HG02885 (cell line): ENCODE data around the gene ARFGAP2.

Source experiments
- ATAC-seq: cut with Tn5 transposase; IDR thresholded peaks from one replicate; pipeline ENCODE4 v1.9.1; 2021; ENCODE audit warnings: mild to moderate bottlenecking; ENCODE audit not compliant: unreplicated experiment, poor library complexity

Gene ARFGAP2

DNA sequence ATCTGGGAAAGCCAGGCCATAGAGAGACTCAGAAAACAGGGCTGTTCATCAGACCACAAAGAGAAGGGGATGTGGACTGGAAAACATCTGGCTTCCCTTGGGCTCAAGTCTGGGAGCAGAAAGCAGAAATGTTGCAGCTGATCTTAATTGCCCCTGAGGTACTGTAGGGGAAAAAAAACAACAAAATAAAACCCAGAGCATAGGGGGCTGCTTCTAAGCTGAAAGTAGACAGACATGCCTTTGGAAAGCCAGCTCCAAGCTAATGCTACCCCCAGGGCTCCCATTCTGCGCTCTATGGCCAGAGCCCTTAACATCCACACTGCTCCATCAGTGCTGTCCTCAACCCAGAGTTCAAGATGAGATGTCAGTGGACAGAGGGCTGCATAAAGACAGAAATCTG, 11.6 kb upstream of the ARFGAP2 start:
- no peak for ATAC-seq

DNA sequence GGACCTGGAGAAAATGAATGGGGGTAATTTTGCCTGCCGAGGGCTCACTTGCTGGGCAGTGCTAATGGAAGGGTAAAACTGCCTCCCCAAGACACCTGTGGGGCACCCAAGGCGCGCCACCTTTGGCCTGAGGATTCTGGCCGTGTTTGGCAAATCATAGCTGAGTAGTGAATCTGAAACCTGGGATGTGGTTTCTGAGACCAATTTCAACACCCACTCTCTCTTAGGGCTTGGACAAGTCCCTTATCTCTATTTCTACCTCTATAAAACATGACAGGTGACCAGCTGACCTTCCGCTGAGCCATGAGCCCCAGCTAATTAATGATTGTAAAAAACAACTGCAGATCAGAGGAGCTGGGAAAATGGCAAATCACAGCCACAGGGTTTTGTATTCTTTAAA, 11.0 kb upstream of the ARFGAP2 start:
- ATAC-seq = no peak

DNA sequence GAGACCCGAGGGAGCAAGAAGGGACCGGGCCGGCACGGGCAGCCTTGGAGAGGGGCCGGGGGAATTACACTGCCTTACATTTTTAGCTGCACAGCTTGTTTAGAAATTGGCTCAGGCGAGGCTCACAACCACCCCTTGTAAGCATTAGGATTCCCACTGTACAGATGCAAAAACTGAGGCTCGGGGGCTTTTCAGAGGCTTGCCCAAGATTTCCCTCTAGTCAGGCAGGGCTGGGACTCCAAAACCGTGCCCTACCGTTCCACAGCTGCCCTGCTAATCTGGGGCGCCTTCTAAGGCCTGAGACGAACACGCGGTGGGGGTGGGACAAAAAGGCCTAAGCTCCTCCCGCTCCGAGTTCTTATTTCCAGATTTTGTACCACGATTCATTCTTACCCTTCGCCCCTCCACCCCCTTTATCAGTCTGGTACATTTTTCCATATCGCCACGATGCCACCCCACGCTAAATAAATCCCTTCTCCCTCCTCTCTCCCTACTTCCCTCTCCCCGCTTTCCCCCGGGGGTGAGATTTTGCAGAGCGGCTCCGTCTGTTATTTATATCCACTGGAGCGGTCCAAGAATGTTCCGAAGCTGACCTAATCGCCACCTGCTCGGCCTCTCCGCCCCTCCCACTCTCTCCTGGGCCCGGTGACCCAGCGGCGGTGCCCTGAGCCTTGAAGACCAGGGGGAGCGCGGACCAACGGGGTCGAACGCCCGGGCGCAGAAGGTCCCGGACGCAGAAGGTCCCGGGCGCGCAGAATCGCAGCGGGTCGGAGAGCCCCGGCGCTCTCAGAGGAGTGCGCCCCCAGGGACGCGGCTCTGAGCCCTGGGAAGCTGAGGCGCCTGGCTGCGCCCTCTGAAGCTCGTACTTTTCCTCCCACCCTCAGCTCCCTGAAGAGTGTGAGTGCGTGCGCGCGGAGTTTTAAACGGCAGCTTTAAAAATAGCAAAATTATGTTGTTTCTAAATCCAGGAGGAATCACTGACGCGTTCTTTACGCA, 10.3 kb upstream of the ARFGAP2 start:
- ATAC-seq = peak; percentile 29

DNA sequence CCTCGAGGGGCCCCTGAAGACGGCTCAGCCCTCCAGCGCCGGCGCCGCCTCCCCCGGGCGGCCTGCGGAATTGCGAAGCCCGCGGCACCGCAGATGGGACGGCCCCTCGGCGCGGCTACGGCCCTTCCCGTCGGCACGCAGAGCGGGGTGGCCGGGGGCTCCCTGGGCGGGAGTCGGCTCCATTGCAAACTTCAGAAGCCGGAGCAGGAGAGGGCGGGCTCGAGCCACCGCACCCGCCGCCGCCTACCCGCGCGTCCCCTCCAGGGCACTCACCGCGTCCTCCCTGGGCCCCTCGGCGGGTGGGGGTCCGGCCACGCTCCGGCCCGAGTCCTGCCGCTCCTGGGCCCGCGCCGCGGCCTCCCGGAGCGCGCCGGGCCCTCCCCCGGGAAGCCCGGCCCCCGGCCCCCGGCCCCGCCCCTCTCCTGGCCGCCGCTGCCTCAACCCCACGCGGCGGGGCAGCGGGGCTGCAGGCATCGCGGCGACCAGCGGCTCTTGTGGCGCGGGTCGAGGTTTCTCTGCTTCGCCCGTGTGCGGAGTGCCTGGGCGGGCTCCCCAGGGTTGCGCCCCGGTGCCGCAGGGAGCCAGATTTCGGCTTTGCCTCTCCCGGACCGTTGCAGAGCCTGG, 9.5 kb upstream of the ARFGAP2 start, which contains the start of gene PACSIN3:
Gene PACSIN3, minus strand, starts transcription at position 359 of the 624 bp plus-strand sequence. CDS start 3,707 bp downstream, outside the sequence.
- peak; percentile 66 for ATAC-seq

- ATAC-seq = no peak
These were observed 8.8 kb upstream of the ARFGAP2 start for GRCh38 chr11:47185305-47186075.

- ATAC-seq = no peak
These were observed 8.1 kb upstream of the ARFGAP2 start for GRCh38 chr11:47184711-47185304.

DNA sequence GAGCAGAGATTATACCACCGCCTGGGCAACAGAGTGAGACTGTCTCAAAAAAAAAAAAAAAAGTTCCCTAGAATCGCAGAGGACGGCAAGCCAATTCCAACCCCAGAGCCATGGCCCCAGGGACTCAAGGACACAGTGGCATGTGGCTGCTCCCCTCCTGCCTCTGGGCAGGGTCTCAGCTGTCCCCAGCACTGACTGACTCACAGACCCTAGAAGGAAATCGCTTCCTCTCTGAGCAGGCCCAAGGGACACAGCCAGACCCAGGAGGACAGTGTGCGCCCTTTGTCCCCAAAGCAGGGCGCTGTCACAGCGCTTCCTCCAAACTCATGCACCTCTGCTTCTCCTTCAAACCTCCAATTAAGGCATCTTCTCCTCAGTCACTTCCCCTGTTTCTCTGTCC, 7.3 kb upstream of the ARFGAP2 start:
- ATAC-seq = no peak

- no peak for ATAC-seq
These were observed 6.6 kb upstream of the ARFGAP2 start for GRCh38 chr11:47183031-47183856.

GRCh38 chr11:47182380-47182779, 5.7 kb upstream of the ARFGAP2 start:
- ATAC-seq = no peak

DNA sequence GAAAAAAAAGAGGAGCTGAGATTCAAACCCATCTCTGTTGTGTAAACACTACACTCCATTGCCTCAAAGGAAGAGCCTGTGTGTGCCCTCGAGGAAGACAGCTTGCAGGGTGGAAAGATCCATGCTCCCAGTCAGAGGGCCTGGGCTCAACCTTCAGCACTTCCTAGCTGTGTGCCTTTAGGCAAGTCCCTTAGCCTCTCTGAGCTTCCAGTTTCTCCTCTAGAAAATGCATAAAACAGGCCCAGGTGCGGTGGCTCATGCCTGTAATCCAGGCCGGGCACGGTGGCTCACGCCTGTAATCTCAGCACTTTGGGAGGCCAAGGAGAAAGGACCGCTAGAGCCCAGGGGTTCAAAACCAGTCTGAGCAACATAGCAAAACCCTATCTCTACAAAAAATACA, 4.6 kb upstream of the ARFGAP2 start:
- ATAC-seq = no peak

DNA sequence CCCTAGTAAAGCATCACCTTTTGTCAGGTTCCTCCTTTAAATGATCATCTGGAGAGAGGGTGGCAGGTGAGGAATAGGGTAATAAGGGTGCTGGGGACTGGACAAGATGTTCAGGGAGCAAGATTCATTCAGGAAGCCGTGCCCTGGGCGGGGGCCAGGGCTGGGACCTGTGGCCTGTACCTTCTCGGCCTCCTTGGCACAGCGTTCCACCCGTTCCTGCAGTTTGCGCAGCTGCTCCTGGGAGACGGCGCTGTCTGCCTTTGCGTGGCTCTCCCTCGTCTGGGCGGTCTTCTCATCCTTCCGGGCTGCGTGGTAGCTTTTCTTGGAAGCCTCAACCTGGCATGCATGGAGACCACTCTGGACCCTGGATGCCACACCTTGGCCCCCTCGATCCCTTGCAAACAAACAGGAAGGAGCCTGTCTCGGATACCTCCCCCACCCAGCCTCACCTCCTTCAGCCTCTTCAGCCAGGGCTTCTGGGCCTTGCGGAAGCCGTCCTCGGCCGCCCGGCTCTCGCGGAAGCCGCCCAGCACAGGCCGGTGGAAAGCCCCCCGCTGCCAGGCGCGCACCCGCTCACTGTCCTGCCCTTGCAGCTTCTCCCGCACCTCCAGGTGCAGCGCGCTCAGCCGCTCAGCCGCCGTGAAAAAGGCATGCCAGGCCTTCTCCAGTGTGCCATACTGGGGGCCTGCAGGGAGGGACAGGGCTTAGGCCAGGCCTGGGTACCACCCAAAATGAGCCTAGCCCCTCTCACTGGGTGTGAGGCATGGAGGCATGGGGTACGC, 3.5 kb upstream of the ARFGAP2 start:
- ATAC-seq = no peak

DNA sequence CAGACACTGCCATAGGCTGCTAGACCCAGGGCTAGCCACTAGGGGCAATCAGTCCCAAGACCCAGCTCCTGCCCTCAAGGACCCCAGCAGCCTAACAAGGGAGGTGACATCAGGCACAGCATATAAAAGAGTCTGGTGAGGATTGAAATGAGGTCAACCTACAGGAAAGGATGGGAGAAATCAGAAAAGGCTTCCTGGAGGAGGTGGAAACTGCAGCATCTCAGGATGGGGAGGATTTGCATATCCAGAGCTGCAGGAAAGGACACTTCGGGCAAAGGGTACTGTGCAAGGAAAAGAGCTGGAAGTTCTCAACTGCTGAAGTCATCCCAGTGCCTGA, 2.9 kb upstream of the ARFGAP2 start:
- peak; percentile 24 for ATAC-seq

DNA sequence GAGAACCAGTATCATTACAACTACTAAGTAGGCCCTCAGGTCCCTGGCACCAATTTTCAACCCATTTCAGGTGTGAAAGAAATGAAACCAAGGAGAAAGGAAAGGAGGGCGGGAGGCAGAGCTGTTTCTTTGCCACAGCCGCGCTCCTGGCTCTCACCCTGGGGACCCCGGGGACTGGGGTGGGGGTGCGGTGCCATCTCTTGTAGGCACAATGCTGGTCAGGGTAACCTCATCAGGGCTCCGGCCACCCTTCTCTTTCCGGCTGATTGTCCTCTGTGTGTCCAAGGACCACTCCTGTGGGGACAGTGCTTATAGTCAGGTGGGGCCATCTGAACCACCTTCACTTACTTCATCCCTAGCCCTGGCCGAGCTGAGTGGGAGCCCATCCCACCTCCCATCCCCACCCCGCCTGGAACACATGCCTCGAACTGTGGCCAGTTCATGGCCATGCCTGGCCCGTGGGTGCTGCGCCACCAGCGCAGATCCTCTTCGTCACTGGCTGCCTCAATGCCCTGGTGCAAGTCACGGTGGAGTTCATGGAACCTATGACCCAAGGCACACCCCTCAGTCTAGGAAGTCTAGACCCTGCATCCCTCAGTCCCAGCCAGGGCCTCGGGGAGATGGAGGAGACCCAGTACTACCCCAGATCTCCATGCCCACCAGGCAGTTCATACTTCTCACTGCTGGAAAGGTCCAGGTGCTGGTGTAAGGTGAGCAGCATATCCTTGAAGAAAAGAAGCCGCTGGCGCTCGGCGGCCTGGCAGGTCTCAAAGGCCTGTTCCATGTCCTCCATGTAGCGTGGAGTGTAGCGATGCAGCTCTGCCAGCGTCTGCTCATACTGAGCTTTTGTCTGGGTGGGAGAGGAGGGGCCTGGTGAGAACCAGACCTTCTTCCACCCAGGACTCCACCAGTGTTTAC, 2.3 kb upstream of the ARFGAP2 start:
- ATAC-seq = no peak

GRCh38 chr11:47178316-47178715, 1.6 kb upstream of the ARFGAP2 start:
- no peak for ATAC-seq

DNA sequence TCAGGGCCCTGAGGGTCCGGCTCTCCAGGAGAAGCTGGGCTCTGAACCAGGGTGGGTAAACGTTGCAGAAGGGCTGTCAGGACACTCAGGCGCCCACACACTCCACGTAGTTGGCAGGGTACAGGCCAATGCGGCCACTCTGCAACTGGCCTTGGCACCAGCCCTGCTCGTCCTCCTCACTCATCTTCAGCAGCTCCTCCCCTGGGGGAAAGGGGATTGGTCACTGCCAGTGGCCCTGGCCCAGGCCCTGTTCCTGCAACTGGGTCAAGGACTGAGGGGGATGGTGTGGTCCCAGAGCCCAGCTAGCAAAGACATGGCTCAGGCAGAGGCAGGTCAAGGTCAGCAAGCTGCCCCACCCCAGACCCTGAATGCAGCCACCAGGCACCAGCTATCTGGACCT, 1.2 kb upstream of the ARFGAP2 start:
- ATAC-seq = no peak

DNA sequence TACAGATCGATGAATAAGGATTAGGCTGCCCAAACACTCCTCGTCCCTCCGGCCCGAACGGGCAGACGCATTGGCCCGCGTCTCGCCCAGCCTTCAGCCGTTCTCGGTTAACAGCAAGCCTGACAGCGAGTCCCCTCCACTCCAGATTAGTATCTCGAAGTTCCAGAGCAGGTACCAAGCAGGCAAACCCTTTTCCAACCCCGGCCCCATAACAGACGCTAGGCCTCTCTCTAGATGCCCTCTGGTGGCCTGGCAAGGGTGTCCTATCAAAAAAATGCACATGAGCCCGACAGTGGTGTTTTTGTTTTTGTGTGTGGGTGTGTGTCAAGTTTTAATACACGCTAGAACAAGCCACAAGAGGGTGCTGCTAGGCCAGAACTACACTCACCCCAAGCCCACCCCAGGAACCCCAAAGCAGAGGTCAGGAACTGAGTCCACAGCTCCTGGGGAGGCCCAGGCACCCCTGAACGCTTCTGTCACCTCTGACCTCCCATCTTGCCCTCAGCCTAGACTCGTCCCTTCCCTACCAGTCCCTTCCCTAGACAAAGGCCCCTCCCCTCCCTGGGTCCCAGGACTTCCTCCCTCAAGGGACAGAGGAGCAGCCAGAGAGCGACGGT, 658 bp upstream of the ARFGAP2 start:
- peak; percentile 52 for ATAC-seq

DNA sequence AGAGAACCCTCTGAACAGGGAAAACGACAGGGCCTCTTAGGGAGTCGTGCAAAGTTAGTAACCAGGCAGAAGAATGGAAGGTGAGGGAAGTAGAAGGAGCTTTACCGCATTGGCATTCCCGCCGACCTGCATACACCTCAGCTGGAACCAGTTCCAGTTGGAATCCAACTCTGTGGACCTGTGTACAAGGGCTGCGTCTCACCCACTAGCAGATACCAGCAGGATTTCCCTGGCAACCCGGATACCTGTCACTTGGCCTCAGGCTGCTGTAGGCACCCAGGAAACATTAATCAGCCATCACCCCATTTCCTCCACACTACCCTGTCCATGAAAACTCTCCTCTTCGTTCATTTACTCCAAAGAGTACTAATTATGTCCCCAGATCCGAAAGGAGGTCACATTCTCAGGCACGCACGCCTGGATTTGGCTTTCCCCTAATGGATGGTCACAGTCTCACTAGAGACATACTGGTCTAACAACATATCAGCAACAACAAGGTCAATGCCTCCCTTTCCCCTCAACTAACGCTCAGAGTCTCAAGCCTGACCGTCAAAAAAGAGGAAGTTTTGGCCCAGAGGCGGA, 842 bp downstream of the ARFGAP2 start:
- no peak for ATAC-seq
